ENCODE results near the gene DPP8. TPM values are rescaled to one million over a fixed set of nuclear protein-coding genes. Genes with fewer than 3 reads are reported as not detected.

Gene DPP8
- total RNA-seq, 1 donor from 2014 or later = 39.0 TPM

- H3K36me3 Mint-ChIP-seq = no peaks in the 10 kb centered on the region
- H3K9ac ChIP-seq = no peak overlapping the region
- H3K4me3 ChIP-seq = no peak overlapping the region
- no peaks in the 10 kb centered on the region for H4K20me1 ChIP-seq (ENCODE audit: low read depth)
- H3K27ac ChIP-seq = no peak overlapping the region
- H2AFZ ChIP-seq (replicated peaks) = no peak overlapping the region
- no peak overlapping the region for H3K27ac Mint-ChIP-seq
- H3K9me3 ChIP-seq (ENCODE audit: low read depth) = no peaks in the 10 kb centered on the region
- peaks cover 8% of the 10 kb centered on the region for H3K4me1 Mint-ChIP-seq
- no peaks in the 10 kb centered on the region for H3K36me3 ChIP-seq
- H3K4me3 Mint-ChIP-seq = no peak overlapping the region
- peaks cover 8% of the 10 kb centered on the region for H3K4me1 ChIP-seq
- H3F3A ChIP-seq (ENCODE audit: low read depth) = peaks cover 15% of the 10 kb centered on the region
- no peak overlapping the region for H3K4me2 ChIP-seq
- H3K9me3 Mint-ChIP-seq = no peaks in the 10 kb centered on the region
- H3K79me2 ChIP-seq (ENCODE audit: low read depth) = peaks cover 8% of the 10 kb centered on the region
- no peaks in the 10 kb centered on the region for H3K27me3 ChIP-seq
- TF ChIP-seq CTCF (IDR thresholded peaks at IDR 0.05) = no peak
- TF ChIP-seq EZH2phosphoT487 (IDR thresholded peaks at IDR 0.05) = no peak
- TF ChIP-seq EZH2 (IDR thresholded peaks at IDR 0.05) = no peak
- no peaks in the 10 kb centered on the region for H3K27me3 Mint-ChIP-seq (ENCODE audit: insufficient read depth, low read depth)
- no peak for DNase-seq (ENCODE audit: low spot score)
These were observed 8.1 kb upstream of the DPP8 start for GRCh38 chr15:65525622-65526021.

GRCh38 chr15:65524226-65524625 lies 6.7 kb upstream of the DPP8 start:
- Histone ChIP-seq H3K4me1 (peaks cover 8% of the 10 kb centered on the region), H2AFZ (replicated peaks) (no peak overlapping the region), H3K4me2 (no peak overlapping the region), H3K27me3 (no peaks in the 10 kb centered on the region), H4K20me1 (ENCODE audit: low read depth) (no peaks in the 10 kb centered on the region), H3K4me3 (no peak overlapping the region), H3F3A (ENCODE audit: low read depth) (peaks cover 14% of the 10 kb centered on the region), H3K79me2 (ENCODE audit: low read depth) (no peaks in the 10 kb centered on the region), H3K36me3 (no peaks in the 10 kb centered on the region), H3K9me3 (ENCODE audit: low read depth) (no peaks in the 10 kb centered on the region), H3K9ac (no peak overlapping the region), H3K27ac (no peak overlapping the region)
- Mint-ChIP-seq H3K9me3 (no peaks in the 10 kb centered on the region), H3K4me1 (peaks cover 4% of the 10 kb centered on the region), H3K4me3 (no peak overlapping the region), H3K27ac (no peak overlapping the region), H3K27me3 (ENCODE audit: insufficient read depth, low read depth) (no peaks in the 10 kb centered on the region), H3K36me3 (no peaks in the 10 kb centered on the region)
- no peak for DNase-seq (ENCODE audit: low spot score)
- TF ChIP-seq CTCF (IDR thresholded peaks at IDR 0.05) (no peak), EZH2 (IDR thresholded peaks at IDR 0.05) (no peak), EZH2phosphoT487 (IDR thresholded peaks at IDR 0.05) (no peak)

DNA sequence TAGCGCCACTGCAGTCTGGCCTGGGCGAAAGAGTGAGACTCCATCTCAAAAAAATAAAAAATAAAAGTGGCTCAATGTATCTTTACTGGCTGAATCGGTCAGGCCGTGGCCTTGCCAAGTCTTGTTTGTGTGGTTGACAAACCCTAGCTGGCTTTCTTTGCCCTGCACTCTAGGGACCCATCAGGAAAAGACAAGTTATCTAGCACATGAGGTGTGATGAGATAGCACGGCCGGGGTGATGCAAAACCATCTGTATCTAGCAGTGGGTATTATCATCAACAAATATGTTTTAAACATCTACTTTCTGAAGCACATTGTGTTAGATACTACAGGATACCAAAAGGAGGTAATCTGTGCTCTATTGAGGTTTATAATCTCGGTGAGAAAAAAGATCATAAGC lies 3.9 kb upstream of the DPP8 start:
- no peak overlapping the region for H3K27ac ChIP-seq
- no peak overlapping the region for H3K4me3 Mint-ChIP-seq
- no peaks in the 10 kb centered on the region for H3K9me3 ChIP-seq (ENCODE audit: low read depth)
- peaks cover 6% of the 10 kb centered on the region for H3K4me1 Mint-ChIP-seq
- peaks cover 11% of the 10 kb centered on the region for H3K79me2 ChIP-seq (ENCODE audit: low read depth)
- H2AFZ ChIP-seq (replicated peaks) = no peak overlapping the region
- H3F3A ChIP-seq (ENCODE audit: low read depth) = peaks cover 15% of the 10 kb centered on the region
- peak overlapping the region; percentile 69 for H3K27ac Mint-ChIP-seq
- no peaks in the 10 kb centered on the region for H3K27me3 ChIP-seq
- no peaks in the 10 kb centered on the region for H3K36me3 ChIP-seq
- DNase-seq (ENCODE audit: low spot score) = no peak
- no peaks in the 10 kb centered on the region for H3K9me3 Mint-ChIP-seq
- H3K27me3 Mint-ChIP-seq (ENCODE audit: insufficient read depth, low read depth) = no peaks in the 10 kb centered on the region
- TF ChIP-seq EZH2 (IDR thresholded peaks at IDR 0.05) (no peak), CTCF (IDR thresholded peaks at IDR 0.05) (no peak), EZH2phosphoT487 (IDR thresholded peaks at IDR 0.05) (no peak)
- peaks cover 2% of the 10 kb centered on the region for H3K4me1 ChIP-seq
- H3K4me2 ChIP-seq = no peak overlapping the region
- H4K20me1 ChIP-seq (ENCODE audit: low read depth) = peaks cover 10% of the 10 kb centered on the region
- H3K36me3 Mint-ChIP-seq = no peaks in the 10 kb centered on the region
- no peak overlapping the region for H3K4me3 ChIP-seq
- H3K9ac ChIP-seq = no peak overlapping the region

All from neural progenitor cell (in vitro differentiated cells).